GM23338 (cell line): ENCODE data around the gene CD3G. TPM values are rescaled to one million over a fixed set of nuclear protein-coding genes. Genes with fewer than 3 reads are reported as not detected.

ENCODE experiments used
- ATAC-seq: fragments of 200-7000 bp; cut with Tn5 transposase; 3 replicates; pipeline ENCODE4 v1.9.1; 2020
- DNase-seq: peaks from one replicate; pipeline ENCODE4 v3.0.0-alpha.2; 2015; ENCODE audit warnings: low spot score
- H2AFZ ChIP-seq: fragments of 200-600 bp; sonication (generic); 2 replicates; pipeline ENCODE4 v1.8.0; 2016; ENCODE audit warnings: antibody characterized with exemption, mild to moderate bottlenecking, moderate library complexity
- H3F3A ChIP-seq: fragments of 200-600 bp; sonication (generic); replicated peaks from 2 replicates; pipeline ENCODE4 v1.8.0; 2017; ENCODE audit warnings: antibody characterized with exemption, mixed run types, low read depth
- H3K27ac ChIP-seq: fragments of 200-600 bp; sonication (generic); 2 replicates; pipeline ENCODE4 v1.6.1; 2016; ENCODE audit warnings: low read depth
- H3K27me3 ChIP-seq: fragments of 200-600 bp; sonication (generic); 2 replicates; pipeline ENCODE4 v1.8.0; 2016; ENCODE audit warnings: mild to moderate bottlenecking, mixed run types, moderate library complexity; ENCODE audit not compliant: insufficient read depth
- H3K36me3 ChIP-seq: fragments of 200-600 bp; sonication (generic); 2 replicates; pipeline ENCODE4 v1.8.0; 2016; ENCODE audit warnings: mild to moderate bottlenecking; ENCODE audit not compliant: insufficient read depth
- H3K4me1 ChIP-seq: fragments of 200-600 bp; sonication (generic); 2 replicates; pipeline ENCODE4 v1.8.0; 2016; ENCODE audit warnings: mild to moderate bottlenecking, moderate library complexity; ENCODE audit not compliant: insufficient read depth
- H3K4me2 ChIP-seq: fragments of 200-600 bp; sonication (generic); 2 replicates; pipeline ENCODE4 v1.7.1; 2017; ENCODE audit warnings: mixed run types
- H3K4me3 ChIP-seq: fragments of 200-600 bp; sonication (generic); 2 replicates; pipeline ENCODE4 v1.6.1; 2016; ENCODE audit warnings: mixed run types
- H3K79me2 ChIP-seq: fragments of 200-600 bp; sonication (generic); replicated peaks from 2 replicates; pipeline ENCODE4 v1.8.0; 2017; ENCODE audit warnings: mild to moderate bottlenecking; ENCODE audit not compliant: insufficient read depth
- H3K9me2 ChIP-seq: fragments of 200-600 bp; sonication (generic); 2 replicates; pipeline ENCODE4 v1.8.0; 2017; ENCODE audit not compliant: insufficient read depth
- H4K20me1 ChIP-seq: fragments of 200-600 bp; sonication (generic); replicated peaks from 2 replicates; pipeline ENCODE4 v1.8.0; 2017; ENCODE audit warnings: mild to moderate bottlenecking; ENCODE audit not compliant: insufficient read depth
- H3K27ac Mint-ChIP-seq: 2 replicates; pipeline ENCODE4 v1.8.0; 2020; ENCODE audit warnings: inconsistent platforms, mild to moderate bottlenecking, moderate library complexity, mixed read lengths
- H3K27me3 Mint-ChIP-seq: 3 replicates; pipeline ENCODE4 v1.8.0; 2022; ENCODE audit warnings: low read depth, mild to moderate bottlenecking, moderate library complexity, mixed read lengths, inconsistent platforms; ENCODE audit not compliant: insufficient read depth, poor library complexity
- H3K36me3 Mint-ChIP-seq: 3 replicates; pipeline ENCODE4 v1.8.0; 2021; ENCODE audit warnings: low read depth, mild to moderate bottlenecking, inconsistent platforms, moderate library complexity, mixed read lengths
- H3K4me1 Mint-ChIP-seq: 3 replicates; pipeline ENCODE4 v1.8.0; 2020; ENCODE audit warnings: mild to moderate bottlenecking, inconsistent platforms, mixed read lengths
- H3K4me3 Mint-ChIP-seq: 3 replicates; pipeline ENCODE4 v1.8.0; 2021; ENCODE audit warnings: moderate library complexity, mild to moderate bottlenecking, inconsistent platforms, mixed read lengths
- H3K9me3 Mint-ChIP-seq: 3 replicates; pipeline ENCODE4 v1.8.0; 2020; ENCODE audit warnings: moderate library complexity, mild to moderate bottlenecking, inconsistent platforms, mixed read lengths
- CREB1 ChIP-seq: fragments of 250-450 bp; sonication (Bioruptor Pico); IDR thresholded peaks from 2 replicates; pipeline ENCODE4 v1.5.0; 2020; ENCODE audit warnings: low read depth, mild to moderate bottlenecking, moderate library complexity
- ETS1 ChIP-seq: IDR thresholded peaks from 2 replicates; pipeline ENCODE4 v1.6.1; 2016; ENCODE audit warnings: antibody characterized with exemption
- EZH2 ChIP-seq: fragments of 200-600 bp; sonication (generic); IDR thresholded peaks from one replicate; pipeline ENCODE4 v1.8.0; 2017; ENCODE audit warnings: antibody characterized with exemption, mild to moderate bottlenecking, low read depth; ENCODE audit not compliant: unreplicated experiment
- EZH2phosphoT487 ChIP-seq: fragments of 200-600 bp; sonication (generic); IDR thresholded peaks from one replicate; pipeline ENCODE4 v1.8.1; 2018; ENCODE audit warnings: antibody characterized with exemption; ENCODE audit not compliant: unreplicated experiment
- JUNB ChIP-seq: IDR thresholded peaks from one replicate; pipeline ENCODE4 v1.6.1; 2016; ENCODE audit warnings: antibody characterized with exemption; ENCODE audit not compliant: unreplicated experiment
- NANOG ChIP-seq: IDR thresholded peaks from 2 replicates; pipeline ENCODE4 v1.6.1; 2016; ENCODE audit warnings: antibody characterized with exemption, borderline replicate concordance
- POLR2AphosphoS5 ChIP-seq: IDR thresholded peaks from 2 replicates; pipeline ENCODE4 v1.6.1; 2016; ENCODE audit warnings: antibody characterized with exemption, low read depth
- REST ChIP-seq: IDR thresholded peaks from one replicate; pipeline ENCODE4 v1.6.1; 2018; ENCODE audit warnings: antibody characterized with exemption; ENCODE audit not compliant: unreplicated experiment
- STAT1 ChIP-seq: IDR thresholded peaks from one replicate; pipeline ENCODE4 v1.6.1; 2016; ENCODE audit warnings: antibody characterized with exemption; ENCODE audit not compliant: unreplicated experiment
- ZNF114 ChIP-seq: fragments of 250-450 bp; sonication (Bioruptor Pico); IDR thresholded peaks from 2 replicates; pipeline ENCODE4 v1.5.0; 2020; ENCODE audit warnings: mild to moderate bottlenecking, moderate library complexity
- ZNF331 ChIP-seq: fragments of 250-450 bp; sonication (Bioruptor Pico); IDR thresholded peaks from 2 replicates; pipeline ENCODE4 v1.5.0; 2020; ENCODE audit warnings: low read depth, mild to moderate bottlenecking, moderate library complexity
- polyA plus RNA-seq: library from polyadenylated mRNA; unstranded; fragments of >200 nt; fragmentation: Nextera tagmentation; extraction: Ambion mirVana; gene quantifications from 2 replicates; pipeline ENCODE4 v1.2.1, GENCODE V29; 2016
- total RNA-seq: library from RNA; depleted of rRNA; stranded (reverse); fragments of >200 nt; shearing (Covaris generic); gene quantifications from 2 replicates; pipeline ENCODE4 v1.2.3, GENCODE V29; 2014
- TF ChIP-seq, protein P1 (sequence below), 2 experiments: fragments of 200-600 bp in 1 of 2; sonication (generic) in 1 of 2; conservative IDR thresholded peaks; 2 replicates each; pipeline versions ENCODE4 v1.5.1 to v1.6.1; 2016 to 2017; ENCODE audit warnings: antibody characterized with exemption in 2 of 2, low read depth in 2 of 2, mild to moderate bottlenecking in 2 of 2, moderate library complexity in 1 of 2
- TF ChIP-seq, protein P2 (sequence below): fragments of 250-450 bp; sonication (Bioruptor Pico); IDR thresholded peaks from 2 replicates; pipeline ENCODE4 v1.5.0; 2020; ENCODE audit warnings: mild to moderate bottlenecking, moderate library complexity

CD3G gene
- total and polyA plus RNA-seq, 2 experiments from 2014 or later = not detected

DNA sequence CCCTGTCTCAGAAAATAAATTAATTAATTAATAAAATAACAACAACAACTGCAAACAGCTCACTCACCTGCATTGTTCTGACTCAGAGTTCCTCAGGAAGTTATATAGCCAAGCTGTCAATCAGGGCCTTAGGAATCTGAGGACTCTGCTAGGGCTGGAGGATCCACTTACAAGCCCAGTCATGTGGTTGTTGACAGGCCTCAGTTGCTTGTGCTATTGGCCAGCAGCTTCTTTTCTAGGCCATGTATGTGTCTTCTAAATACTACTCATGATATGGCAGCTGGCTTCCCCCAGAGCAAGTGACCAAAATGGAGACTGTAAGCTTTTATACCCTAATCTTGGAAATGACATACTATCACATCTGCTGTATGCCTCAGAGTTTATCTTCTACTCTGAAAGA lies 36.4 kb downstream of the CD3G start:
- H3K9me2 ChIP-seq = no peaks in the 10 kb centered on the region
- no peak overlapping the region for H3K4me2 ChIP-seq
- no peaks in the 10 kb centered on the region for H3K27me3 ChIP-seq
- no peaks in the 10 kb centered on the region for H3K27me3 Mint-ChIP-seq
- no peaks in the 10 kb centered on the region for H3K9me3 Mint-ChIP-seq
- H3K4me1 Mint-ChIP-seq = no peaks in the 10 kb centered on the region
- no peak overlapping the region for H2AFZ ChIP-seq
- DNase-seq (peak; percentile 9), ATAC-seq (no peak)
- H3F3A ChIP-seq = no peaks in the 10 kb centered on the region
- H3K27ac Mint-ChIP-seq = no peak overlapping the region
- no peak overlapping the region for H3K4me3 Mint-ChIP-seq
- no peak for TF ChIP-seq EZH2phosphoT487
- TF ChIP-seq, protein P1, sequence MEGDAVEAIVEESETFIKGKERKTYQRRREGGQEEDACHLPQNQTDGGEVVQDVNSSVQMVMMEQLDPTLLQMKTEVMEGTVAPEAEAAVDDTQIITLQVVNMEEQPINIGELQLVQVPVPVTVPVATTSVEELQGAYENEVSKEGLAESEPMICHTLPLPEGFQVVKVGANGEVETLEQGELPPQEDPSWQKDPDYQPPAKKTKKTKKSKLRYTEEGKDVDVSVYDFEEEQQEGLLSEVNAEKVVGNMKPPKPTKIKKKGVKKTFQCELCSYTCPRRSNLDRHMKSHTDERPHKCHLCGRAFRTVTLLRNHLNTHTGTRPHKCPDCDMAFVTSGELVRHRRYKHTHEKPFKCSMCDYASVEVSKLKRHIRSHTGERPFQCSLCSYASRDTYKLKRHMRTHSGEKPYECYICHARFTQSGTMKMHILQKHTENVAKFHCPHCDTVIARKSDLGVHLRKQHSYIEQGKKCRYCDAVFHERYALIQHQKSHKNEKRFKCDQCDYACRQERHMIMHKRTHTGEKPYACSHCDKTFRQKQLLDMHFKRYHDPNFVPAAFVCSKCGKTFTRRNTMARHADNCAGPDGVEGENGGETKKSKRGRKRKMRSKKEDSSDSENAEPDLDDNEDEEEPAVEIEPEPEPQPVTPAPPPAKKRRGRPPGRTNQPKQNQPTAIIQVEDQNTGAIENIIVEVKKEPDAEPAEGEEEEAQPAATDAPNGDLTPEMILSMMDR (conservative IDR thresholded peaks at IDR 0.05; ENCODE audit: low read depth in 2 of 2) = no peak
- TF ChIP-seq, protein P2, sequence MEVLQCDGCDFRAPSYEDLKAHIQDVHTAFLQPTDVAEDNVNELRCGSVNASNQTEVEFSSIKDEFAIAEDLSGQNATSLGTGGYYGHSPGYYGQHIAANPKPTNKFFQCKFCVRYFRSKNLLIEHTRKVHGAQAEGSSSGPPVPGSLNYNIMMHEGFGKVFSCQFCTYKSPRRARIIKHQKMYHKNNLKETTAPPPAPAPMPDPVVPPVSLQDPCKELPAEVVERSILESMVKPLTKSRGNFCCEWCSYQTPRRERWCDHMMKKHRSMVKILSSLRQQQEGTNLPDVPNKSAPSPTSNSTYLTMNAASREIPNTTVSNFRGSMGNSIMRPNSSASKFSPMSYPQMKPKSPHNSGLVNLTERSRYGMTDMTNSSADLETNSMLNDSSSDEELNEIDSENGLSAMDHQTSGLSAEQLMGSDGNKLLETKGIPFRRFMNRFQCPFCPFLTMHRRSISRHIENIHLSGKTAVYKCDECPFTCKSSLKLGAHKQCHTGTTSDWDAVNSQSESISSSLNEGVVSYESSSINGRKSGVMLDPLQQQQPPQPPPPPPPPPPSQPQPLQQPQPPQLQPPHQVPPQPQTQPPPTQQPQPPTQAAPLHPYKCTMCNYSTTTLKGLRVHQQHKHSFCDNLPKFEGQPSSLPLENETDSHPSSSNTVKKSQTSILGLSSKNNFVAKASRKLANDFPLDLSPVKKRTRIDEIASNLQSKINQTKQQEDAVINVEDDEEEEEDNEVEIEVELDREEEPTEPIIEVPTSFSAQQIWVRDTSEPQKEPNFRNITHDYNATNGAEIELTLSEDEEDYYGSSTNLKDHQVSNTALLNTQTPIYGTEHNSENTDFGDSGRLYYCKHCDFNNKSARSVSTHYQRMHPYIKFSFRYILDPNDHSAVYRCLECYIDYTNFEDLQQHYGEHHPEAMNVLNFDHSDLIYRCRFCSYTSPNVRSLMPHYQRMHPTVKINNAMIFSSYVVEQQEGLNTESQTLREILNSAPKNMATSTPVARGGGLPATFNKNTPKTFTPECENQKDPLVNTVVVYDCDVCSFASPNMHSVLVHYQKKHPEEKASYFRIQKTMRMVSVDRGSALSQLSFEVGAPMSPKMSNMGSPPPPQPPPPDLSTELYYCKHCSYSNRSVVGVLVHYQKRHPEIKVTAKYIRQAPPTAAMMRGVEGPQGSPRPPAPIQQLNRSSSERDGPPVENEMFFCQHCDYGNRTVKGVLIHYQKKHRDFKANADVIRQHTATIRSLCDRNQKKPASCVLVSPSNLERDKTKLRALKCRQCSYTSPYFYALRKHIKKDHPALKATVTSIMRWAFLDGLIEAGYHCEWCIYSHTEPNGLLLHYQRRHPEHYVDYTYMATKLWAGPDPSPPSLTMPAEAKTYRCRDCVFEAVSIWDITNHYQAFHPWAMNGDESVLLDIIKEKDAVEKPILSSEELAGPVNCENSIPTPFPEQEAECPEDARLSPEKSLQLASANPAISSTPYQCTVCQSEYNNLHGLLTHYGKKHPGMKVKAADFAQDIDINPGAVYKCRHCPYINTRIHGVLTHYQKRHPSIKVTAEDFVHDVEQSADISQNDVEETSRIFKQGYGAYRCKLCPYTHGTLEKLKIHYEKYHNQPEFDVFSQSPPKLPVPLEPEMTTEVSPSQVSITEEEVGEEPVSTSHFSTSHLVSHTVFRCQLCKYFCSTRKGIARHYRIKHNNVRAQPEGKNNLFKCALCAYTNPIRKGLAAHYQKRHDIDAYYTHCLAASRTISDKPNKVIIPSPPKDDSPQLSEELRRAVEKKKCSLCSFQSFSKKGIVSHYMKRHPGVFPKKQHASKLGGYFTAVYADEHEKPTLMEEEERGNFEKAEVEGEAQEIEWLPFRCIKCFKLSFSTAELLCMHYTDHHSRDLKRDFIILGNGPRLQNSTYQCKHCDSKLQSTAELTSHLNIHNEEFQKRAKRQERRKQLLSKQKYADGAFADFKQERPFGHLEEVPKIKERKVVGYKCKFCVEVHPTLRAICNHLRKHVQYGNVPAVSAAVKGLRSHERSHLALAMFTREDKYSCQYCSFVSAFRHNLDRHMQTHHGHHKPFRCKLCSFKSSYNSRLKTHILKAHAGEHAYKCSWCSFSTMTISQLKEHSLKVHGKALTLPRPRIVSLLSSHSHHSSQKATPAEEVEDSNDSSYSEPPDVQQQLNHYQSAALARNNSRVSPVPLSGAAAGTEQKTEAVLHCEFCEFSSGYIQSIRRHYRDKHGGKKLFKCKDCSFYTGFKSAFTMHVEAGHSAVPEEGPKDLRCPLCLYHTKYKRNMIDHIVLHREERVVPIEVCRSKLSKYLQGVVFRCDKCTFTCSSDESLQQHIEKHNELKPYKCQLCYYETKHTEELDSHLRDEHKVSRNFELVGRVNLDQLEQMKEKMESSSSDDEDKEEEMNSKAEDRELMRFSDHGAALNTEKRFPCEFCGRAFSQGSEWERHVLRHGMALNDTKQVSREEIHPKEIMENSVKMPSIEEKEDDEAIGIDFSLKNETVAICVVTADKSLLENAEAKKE (CRISPR knock-in tag) = no peak
- no peak for TF ChIP-seq ZNF114 (CRISPR knock-in tag)
- no peak for TF ChIP-seq JUNB
- TF ChIP-seq ZNF331 (CRISPR knock-in tag) = no peak
- TF ChIP-seq REST = no peak
- no peak for TF ChIP-seq ETS1
- no peak for TF ChIP-seq NANOG
- no peak for TF ChIP-seq EZH2
- TF ChIP-seq STAT1 = no peak
- TF ChIP-seq CREB1 (CRISPR knock-in tag) = no peak
- no peak for TF ChIP-seq POLR2AphosphoS5
- 0 out of 2 replicates have a peak, but pooled peaks cover 8% of the 10 kb centered on the region for H4K20me1 ChIP-seq
- H3K36me3 Mint-ChIP-seq = peaks cover 60% of the 10 kb centered on the region
- H3K36me3 ChIP-seq = peaks cover 51% of the 10 kb centered on the region
- no peak overlapping the region for H3K27ac ChIP-seq
- no peaks in the 10 kb centered on the region for H3K4me1 ChIP-seq
- no peaks in the 10 kb centered on the region for H3K79me2 ChIP-seq
- no peak overlapping the region for H3K4me3 ChIP-seq
